Measurements from ENCODE around the gene AVPI1. TPM values are rescaled to one million over a fixed set of nuclear protein-coding genes. Genes with fewer than 3 reads are reported as not detected.
A peak's percentile ranks its signal among the peaks of the same experiment; 100 is the strongest.

AVPI1 gene
- total RNA-seq, 1 donor from 2014 or later: 20.5 TPM

DNA sequence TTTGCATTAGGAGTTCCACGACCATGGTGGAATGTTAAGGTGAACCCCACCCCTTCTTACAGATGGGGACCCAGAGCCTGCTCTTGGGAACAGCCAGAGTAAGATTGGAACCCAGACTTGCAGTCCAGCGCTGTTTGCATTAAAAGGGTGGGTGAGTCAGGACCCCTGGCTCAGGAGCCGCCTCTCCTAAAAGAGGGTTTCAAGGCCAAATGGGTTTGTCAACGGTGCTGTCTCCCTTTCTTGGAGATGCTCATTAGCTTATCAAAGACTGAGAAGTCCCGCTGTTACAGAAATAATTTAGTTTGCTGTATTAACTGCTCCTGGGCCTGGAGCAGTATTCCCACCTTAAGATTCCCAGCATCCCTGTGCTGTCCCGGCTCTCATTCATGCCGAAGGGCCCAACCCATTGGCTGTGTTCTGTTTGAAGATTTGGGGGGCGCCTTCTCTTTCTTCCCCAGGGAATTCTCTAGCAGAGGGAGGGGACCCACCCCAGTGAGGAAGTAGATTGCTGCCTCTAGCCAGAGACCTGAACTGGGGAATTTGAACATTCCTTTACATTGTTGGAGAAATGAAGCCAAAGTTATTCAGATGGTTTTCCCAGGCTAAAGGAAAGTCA is 28.3 kb upstream of the AVPI1 start:
- TF ChIP-seq, protein P1, sequence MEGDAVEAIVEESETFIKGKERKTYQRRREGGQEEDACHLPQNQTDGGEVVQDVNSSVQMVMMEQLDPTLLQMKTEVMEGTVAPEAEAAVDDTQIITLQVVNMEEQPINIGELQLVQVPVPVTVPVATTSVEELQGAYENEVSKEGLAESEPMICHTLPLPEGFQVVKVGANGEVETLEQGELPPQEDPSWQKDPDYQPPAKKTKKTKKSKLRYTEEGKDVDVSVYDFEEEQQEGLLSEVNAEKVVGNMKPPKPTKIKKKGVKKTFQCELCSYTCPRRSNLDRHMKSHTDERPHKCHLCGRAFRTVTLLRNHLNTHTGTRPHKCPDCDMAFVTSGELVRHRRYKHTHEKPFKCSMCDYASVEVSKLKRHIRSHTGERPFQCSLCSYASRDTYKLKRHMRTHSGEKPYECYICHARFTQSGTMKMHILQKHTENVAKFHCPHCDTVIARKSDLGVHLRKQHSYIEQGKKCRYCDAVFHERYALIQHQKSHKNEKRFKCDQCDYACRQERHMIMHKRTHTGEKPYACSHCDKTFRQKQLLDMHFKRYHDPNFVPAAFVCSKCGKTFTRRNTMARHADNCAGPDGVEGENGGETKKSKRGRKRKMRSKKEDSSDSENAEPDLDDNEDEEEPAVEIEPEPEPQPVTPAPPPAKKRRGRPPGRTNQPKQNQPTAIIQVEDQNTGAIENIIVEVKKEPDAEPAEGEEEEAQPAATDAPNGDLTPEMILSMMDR (IDR thresholded peaks at IDR 0.05): no peak
- ATAC-seq (no peak), DNase-seq (no peak)
- H3K4me1 ChIP-seq: peaks cover 48% of the 10 kb centered on the region
- H3K27me3 ChIP-seq: no peaks in the 10 kb centered on the region
- H3K9me3 ChIP-seq: no peaks in the 10 kb centered on the region
- H3K36me3 ChIP-seq: peaks cover 14% of the 10 kb centered on the region
- intact Hi-C loops (cut with DNase I): no loop called here
- H3K4me3 ChIP-seq: peak overlapping the region; percentile 75
- H3K27ac ChIP-seq: peak overlapping the region; percentile 95

DNA sequence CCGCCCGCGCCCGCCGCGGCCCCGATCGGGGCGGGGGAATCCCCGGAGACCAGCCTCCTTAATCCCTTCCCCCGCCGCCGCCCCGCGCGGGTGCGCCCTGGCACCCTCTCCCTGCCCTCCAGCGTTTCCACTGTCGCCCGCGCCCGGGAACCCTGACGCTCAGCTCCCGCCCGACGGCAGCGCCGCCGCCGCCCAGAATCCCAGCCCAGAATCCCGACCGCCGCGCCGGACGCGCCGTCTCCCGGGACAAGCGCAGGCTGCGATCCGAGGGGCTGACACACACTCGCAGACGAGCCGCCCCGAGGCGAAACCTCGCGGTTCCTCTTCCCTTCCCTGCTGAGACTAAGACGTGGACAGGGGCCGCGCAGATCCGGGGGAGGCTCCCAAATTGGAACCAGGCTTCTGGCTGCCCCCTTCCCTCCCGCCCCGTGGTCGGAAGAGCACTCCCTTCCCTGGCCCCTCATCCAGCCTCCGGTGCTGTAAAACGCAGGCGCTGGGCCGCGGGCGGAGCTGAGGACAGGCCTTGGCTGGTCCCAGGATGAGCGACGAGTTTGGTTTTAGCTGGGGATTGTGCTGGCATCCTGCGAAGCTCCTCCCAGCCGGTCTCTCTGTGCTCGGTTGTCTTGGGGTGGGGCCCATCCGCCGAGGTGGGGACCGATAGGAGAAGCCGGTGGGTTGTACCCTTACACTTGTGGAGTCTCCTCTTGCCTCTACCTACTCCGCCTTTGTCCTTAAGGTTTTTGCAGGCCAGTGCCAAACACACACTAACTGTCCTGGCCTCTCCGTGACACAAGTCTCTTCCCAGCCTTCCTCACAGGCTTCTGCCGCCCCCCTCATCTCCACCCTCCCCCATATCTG is 27.6 kb upstream of the AVPI1 start:
- Histone ChIP-seq H3K9me3 (no peaks in the 10 kb centered on the region), H3K36me3 (peaks cover 14% of the 10 kb centered on the region), H3K4me1 (peaks cover 48% of the 10 kb centered on the region), H3K4me3 (peak overlapping the region; percentile 75), H3K27ac (peak overlapping the region; percentile 95), H3K27me3 (no peaks in the 10 kb centered on the region)
- DNase-seq (peak; percentile 87), ATAC-seq (peak; percentile 64)
- intact Hi-C loops (cut with DNase I): no loop called here
- TF ChIP-seq, protein P1 (IDR thresholded peaks at IDR 0.05): no peak

DNA sequence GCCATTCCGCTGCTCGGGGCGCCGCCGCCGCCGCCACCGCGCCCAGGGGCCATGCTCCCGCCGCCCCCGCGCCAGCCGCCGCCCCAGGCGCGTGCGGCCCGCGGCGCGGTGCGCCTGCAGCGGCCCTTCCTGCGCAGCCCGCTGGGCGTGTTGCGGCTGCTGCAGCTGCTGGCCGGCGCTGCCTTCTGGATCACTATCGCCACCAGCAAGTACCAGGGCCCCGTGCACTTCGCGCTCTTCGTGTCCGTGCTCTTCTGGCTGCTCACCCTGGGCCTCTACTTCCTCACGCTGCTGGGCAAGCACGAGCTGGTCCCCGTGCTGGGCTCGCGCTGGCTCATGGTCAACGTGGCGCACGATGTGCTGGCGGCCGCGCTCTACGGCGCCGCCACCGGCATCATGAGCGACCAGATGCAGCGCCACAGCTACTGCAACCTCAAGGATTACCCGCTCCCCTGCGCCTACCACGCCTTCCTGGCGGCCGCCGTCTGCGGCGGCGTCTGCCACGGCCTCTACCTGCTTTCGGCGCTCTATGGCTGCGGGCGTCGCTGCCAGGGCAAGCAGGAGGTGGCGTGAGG is 26.9 kb upstream of the AVPI1 start:
- peak overlapping the region; percentile 95 for H3K27ac ChIP-seq
- no peaks in the 10 kb centered on the region for H3K9me3 ChIP-seq
- peaks cover 41% of the 10 kb centered on the region for H3K4me1 ChIP-seq
- TF ChIP-seq, protein P1 (IDR thresholded peaks at IDR 0.05): peak; percentile 29
- H3K4me3 ChIP-seq: peak overlapping the region; percentile 75
- ATAC-seq: peak; percentile 69
- intact Hi-C loops (cut with DNase I): no loop called here
- DNase-seq: no peak
- peaks cover 14% of the 10 kb centered on the region for H3K36me3 ChIP-seq
- no peaks in the 10 kb centered on the region for H3K27me3 ChIP-seq

DNA sequence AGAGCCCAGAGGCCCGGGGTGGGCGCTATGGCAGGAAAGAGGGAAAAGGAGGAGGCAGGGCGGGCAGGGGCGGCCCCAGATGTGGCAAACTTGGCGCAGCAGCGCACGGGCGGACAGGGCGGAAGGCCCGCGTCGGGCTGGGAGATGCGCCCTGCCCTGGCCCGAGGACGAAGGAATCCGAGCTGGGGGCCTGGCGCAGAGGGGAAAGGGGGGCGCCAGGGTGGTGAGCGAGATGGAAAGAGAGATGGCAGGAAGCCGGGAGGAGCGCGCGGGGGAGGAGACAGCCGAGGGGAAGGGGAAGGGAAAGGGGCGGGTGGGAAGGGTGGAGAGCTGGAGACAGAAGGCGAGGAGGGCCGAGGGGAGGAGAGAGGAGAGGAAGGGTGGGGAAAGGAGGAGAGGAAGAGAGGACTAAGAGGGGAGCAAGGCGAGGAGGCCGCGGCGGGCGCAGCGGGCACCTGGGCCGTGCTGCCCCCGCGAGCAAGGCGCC is 26.3 kb upstream of the AVPI1 start, which contains the start of gene MARVELD1:
Gene MARVELD1, plus strand, starts transcription at position 392 of the 487 bp plus-strand sequence. CDS start 147 bp downstream, outside the sequence.
- Histone ChIP-seq H3K9me3 (no peaks in the 10 kb centered on the region), H3K36me3 (peaks cover 14% of the 10 kb centered on the region), H3K27ac (peak within 1 kb of the TSS; percentile 95), H3K27me3 (no peaks in the 10 kb centered on the region), H3K4me1 (peaks cover 35% of the 10 kb centered on the region), H3K4me3 (peak within 1 kb of the TSS; percentile 75)
- TF ChIP-seq, protein P1 (IDR thresholded peaks at IDR 0.05): no peak
- DNase-seq (peak; percentile 84), ATAC-seq (peak; percentile 33)
- intact Hi-C loops (cut with DNase I): no loop called here

DNA sequence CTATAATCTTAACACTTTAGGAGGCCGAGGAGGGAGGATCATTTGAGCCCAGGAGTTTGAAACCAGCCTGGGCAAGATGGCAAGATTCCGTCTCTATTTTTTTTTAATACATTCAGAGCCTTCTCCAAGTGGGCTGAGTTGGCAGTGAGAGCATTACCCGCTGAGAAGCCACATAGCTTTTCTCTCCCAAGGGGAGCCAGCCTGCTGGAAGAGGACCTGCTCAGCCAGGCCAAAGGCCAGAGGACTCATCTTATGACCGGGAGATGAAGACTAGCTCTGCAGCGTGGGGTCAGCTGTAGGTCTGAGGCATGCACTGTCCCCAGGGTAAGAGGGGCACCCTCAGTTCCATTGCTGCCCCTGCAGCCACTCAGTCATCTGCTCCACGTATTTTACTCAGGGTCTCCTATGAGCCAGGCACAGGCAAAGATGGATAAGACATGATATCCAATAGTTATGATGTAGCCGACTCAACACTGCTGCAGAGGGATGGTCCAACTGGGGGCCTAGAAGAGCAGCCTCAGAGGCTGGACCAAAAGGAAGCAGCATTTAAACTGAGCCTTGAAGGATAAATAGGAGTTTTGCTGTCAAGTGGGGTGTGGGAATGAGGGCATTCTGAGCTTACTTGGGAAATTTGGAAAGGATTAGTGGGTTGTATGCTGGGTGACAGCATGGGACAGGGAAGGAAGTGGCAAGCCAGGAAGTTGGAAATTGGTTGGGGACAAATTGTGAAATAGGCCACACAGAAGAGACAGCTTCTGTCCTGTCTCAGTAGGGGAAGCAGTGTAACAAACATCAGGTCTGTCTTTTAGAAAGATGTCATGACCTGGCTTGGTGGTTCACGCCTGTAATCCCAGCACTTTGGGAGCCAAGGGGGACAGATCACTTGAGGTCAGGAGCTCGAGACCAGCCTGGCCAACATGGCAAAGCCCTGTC is 24.9 kb upstream of the AVPI1 start:
- Histone ChIP-seq H3K36me3 (peaks cover 4% of the 10 kb centered on the region), H3K27ac (no peak overlapping the region), H3K4me1 (peaks cover 26% of the 10 kb centered on the region), H3K4me3 (no peak overlapping the region), H3K9me3 (no peaks in the 10 kb centered on the region), H3K27me3 (no peaks in the 10 kb centered on the region)
- ATAC-seq (no peak), DNase-seq (no peak)
- intact Hi-C loops (cut with DNase I): no loop called here
- TF ChIP-seq, protein P1 (IDR thresholded peaks at IDR 0.05): no peak

Data from upper lobe of right lung (tissue), 1 donor.